DOHH2 (cell line): ENCODE results near the gene AGAP3.

Experiments
- H3F3A ChIP-seq: fragments of 200-600 bp; sonication (generic), shearing (Covaris generic); 2 replicates; pipeline ENCODE4 v1.6.0; 2016; ENCODE audit warnings: antibody characterized with exemption, mild to moderate bottlenecking; ENCODE audit not compliant: control insufficient read depth, insufficient read depth
- H3K27ac ChIP-seq: fragments of 200-600 bp; sonication (generic); 2 replicates; pipeline ENCODE4 v1.5.1; 2014; ENCODE audit warnings: low read depth, mild to moderate bottlenecking, low read length, moderate library complexity
- H3K27me3 ChIP-seq: fragments of 200-600 bp; sonication (generic); 2 replicates; pipeline ENCODE4 v1.6.1; 2014; ENCODE audit warnings: mild to moderate bottlenecking, low read length, mixed read lengths; ENCODE audit not compliant: control insufficient read depth
- H3K36me3 ChIP-seq: fragments of 200-600 bp; sonication (generic); 2 replicates; pipeline ENCODE4 v1.6.1; 2014; ENCODE audit warnings: mild to moderate bottlenecking, low read length, moderate library complexity, mixed read lengths; ENCODE audit not compliant: control insufficient read depth
- H3K4me1 ChIP-seq: fragments of 200-600 bp; sonication (generic); 2 replicates; pipeline ENCODE4 v1.6.1; 2014; ENCODE audit warnings: mild to moderate bottlenecking, low read length, mixed read lengths; ENCODE audit not compliant: control insufficient read depth
- H3K4me2 ChIP-seq: fragments of 200-600 bp; sonication (generic); 2 replicates; pipeline ENCODE4 v1.6.0; 2014; ENCODE audit warnings: mild to moderate bottlenecking, low read length, moderate library complexity
- H3K4me3 ChIP-seq: fragments of 200-600 bp; sonication (generic); 2 replicates; pipeline ENCODE4 v1.5.1; 2014; ENCODE audit warnings: mild to moderate bottlenecking, low read length, mixed read lengths
- H3K79me2 ChIP-seq: fragments of 200-600 bp; sonication (generic); 2 replicates; pipeline ENCODE4 v1.6.1; 2014; ENCODE audit warnings: mild to moderate bottlenecking, low read length, mixed read lengths; ENCODE audit not compliant: control insufficient read depth
- H3K9me2 ChIP-seq: fragments of 200-600 bp; sonication (generic); replicated peaks from 2 replicates; pipeline ENCODE4 v1.6.1; 2014; ENCODE audit warnings: mild to moderate bottlenecking, low read length, mixed read lengths; ENCODE audit not compliant: control insufficient read depth
- H3K9me3 ChIP-seq: fragments of 200-600 bp; sonication (generic); 2 replicates; pipeline ENCODE4 v1.6.1; 2014; ENCODE audit warnings: antibody characterized with exemption, low read length, mixed read lengths; ENCODE audit not compliant: control insufficient read depth, insufficient read depth
- H4K20me1 ChIP-seq: fragments of 200-600 bp; sonication (generic); 2 replicates; pipeline ENCODE4 v1.6.0; 2014; ENCODE audit warnings: low read depth, mild to moderate bottlenecking, antibody characterized with exemption, low read length, moderate library complexity; ENCODE audit not compliant: control insufficient read depth, insufficient read depth
- EZH2phosphoT487 ChIP-seq: fragments of 200-600 bp; sonication (generic); IDR thresholded peaks from 2 replicates; pipeline ENCODE4 v1.6.1; 2017; ENCODE audit warnings: borderline replicate concordance, mild to moderate bottlenecking, antibody characterized with exemption, low read length, moderate library complexity, mixed read lengths
- TF ChIP-seq, protein P1 (sequence below): fragments of 200-600 bp; sonication (generic); IDR thresholded peaks from one replicate; pipeline ENCODE4 v1.5.1; 2014; ENCODE audit warnings: antibody characterized with exemption, mild to moderate bottlenecking, low read depth, low read length; ENCODE audit not compliant: poor library complexity, severe bottlenecking

Gene AGAP3

DNA sequence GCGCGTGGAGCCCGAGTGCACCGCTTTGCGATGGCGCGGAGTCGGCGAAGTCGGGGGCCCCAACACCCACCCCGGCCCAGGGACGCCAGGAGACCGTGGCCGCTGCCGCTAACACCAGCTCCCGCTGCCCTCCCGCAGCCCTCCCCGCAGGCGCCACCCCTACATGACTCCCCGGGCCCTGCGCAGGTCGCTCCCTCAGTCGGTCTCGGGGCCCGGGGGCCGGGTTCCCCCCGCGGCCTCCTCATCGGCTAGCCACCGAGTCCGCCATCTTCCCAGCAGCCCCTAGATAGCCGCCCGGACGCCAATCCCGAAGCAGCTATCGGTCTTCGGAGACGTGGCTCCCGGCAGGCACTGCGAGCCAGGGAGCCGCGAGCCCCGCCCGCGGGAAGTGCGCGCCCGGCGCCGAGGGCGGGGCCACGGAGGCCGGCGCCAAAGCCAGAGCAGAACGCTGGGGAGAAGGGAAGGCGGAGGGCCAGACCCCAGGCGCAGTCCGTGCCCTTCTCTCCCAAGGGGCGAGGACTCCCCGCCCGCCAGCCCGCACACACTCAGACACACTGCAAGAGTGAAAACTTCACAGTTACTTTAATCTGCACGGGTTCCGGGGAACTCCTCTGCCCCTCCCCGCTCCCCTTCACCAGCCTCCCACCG lies 5.6 kb upstream of the AGAP3 start, which contains the start of gene FASTK:
Gene FASTK, minus strand, starts transcription at position 288 of the 648 bp plus-strand sequence. Its CDS starts 43 bp downstream, at position 245.
- Histone ChIP-seq H3K9me3 (no peaks in the 10 kb centered on the region), H3K79me2 (peaks cover 51% of the 10 kb centered on the region), H3K4me2 (peak within 1 kb of the TSS; percentile 85), H3K27ac (peak within 1 kb of the TSS; percentile 49), H3K9me2 (no peaks in the 10 kb centered on the region), H3K27me3 (peaks cover 13% of the 10 kb centered on the region), H3F3A (peaks cover 15% of the 10 kb centered on the region), H3K36me3 (peaks cover 60% of the 10 kb centered on the region), H3K4me3 (peak within 1 kb of the TSS; percentile 95), H3K4me1 (peaks cover 54% of the 10 kb centered on the region), H4K20me1 (0 out of 2 replicates have a peak, but pooled peaks cover 4% of the 10 kb centered on the region)
- no peak for TF ChIP-seq EZH2phosphoT487
- TF ChIP-seq, protein P1, sequence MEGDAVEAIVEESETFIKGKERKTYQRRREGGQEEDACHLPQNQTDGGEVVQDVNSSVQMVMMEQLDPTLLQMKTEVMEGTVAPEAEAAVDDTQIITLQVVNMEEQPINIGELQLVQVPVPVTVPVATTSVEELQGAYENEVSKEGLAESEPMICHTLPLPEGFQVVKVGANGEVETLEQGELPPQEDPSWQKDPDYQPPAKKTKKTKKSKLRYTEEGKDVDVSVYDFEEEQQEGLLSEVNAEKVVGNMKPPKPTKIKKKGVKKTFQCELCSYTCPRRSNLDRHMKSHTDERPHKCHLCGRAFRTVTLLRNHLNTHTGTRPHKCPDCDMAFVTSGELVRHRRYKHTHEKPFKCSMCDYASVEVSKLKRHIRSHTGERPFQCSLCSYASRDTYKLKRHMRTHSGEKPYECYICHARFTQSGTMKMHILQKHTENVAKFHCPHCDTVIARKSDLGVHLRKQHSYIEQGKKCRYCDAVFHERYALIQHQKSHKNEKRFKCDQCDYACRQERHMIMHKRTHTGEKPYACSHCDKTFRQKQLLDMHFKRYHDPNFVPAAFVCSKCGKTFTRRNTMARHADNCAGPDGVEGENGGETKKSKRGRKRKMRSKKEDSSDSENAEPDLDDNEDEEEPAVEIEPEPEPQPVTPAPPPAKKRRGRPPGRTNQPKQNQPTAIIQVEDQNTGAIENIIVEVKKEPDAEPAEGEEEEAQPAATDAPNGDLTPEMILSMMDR = no peak

DNA sequence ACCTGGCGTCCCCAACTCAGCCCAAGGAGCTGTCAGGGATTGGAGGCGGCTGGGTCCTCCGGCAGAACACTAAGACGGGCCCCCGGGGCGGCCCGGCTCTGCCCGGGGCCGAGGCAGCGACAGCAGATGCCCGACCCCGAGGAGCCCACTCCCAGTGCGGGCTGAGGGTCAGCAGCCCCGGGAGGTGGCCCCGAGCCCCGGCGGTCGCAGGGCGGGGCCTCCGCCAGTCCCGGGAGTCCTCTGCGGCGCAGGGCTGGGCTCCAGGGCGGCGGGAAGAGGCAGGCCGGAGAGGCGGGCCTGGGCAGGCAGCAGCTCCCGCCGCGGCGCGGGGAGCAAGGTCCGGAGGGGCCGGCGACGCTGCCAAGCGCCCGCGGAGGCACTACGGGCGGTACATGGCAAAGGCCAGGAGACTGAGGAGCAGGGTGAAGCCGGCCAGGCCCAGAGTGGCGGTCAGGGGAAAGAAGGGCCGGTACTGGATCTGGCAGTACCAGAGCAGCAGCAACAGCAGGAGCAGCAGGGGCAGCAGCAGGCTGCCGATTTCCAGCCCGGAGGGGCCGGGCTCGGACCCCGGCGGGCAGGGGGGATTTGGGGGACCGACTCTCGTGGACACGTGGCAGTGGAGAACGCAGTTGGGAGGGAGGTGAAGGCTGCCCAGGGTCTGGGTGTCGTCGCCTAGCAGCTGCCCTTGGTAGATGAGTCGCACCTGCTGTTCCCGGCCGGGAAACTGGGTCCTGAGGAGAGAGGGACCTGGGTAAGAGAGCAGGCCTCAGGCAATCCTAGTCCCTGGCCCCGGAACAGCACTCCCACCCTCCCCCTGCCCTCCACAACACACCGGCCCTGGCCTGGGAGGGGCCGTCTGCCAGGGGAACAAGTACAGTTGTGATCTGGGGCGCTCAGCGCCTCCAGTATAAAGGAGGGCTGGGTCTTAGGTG lies 4.8 kb upstream of the AGAP3 start:
- Histone ChIP-seq H3K79me2 (peaks cover 51% of the 10 kb centered on the region), H3F3A (peaks cover 15% of the 10 kb centered on the region), H3K36me3 (peaks cover 52% of the 10 kb centered on the region), H3K4me2 (peak overlapping the region; percentile 85), H3K9me3 (no peaks in the 10 kb centered on the region), H4K20me1 (0 out of 2 replicates have a peak, but pooled peaks cover 4% of the 10 kb centered on the region), H3K27me3 (peaks cover 17% of the 10 kb centered on the region), H3K27ac (peak overlapping the region; percentile 49), H3K9me2 (no peaks in the 10 kb centered on the region), H3K4me1 (peaks cover 59% of the 10 kb centered on the region), H3K4me3 (peak overlapping the region; percentile 95)
- TF ChIP-seq, protein P1 = no peak
- no peak for TF ChIP-seq EZH2phosphoT487

DNA sequence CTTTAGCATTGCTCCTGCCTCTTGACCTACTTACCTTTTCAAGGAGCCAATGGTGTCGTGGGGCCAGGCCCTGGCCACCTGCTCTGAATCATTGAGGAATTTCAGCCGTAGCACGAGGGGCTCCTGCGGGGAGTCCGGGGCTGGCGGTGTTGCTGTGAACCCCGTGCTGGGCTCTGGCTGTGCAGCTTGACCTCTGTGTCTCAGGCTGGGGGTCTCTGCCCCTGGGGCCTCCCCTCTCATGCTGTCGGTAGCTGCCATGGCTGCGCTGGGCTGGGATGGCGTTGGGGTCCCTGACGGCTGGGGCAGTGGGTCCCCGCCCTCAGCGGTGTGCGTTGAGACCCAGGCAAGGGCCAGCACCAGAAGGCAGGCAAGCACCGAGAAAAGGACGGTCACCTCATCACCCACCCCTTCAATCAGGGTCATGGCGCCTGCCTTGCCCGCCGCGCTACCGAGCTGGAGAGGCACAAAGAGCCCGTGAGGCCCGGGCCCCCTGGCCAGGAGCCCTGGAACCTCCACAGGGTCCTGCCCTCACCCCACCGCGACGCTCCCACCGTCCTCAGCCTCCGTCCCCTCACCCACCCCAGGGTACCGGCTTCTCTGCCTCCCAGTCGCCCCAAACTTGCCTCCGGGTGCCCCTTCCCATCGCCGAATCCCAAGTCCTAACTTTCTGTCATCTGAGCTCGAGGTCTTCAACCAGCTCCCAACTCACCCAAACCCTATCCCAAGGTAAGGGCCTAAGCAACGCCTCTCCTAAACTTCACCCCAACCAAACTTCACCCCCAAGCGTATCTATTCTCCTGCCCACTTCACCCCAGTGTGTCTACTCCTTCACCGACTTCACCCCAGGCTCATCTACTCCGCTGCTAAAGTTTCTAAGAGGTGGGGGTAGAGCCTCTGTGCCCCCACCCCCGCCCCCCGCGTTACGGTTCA lies 3.9 kb upstream of the AGAP3 start:
- Histone ChIP-seq H4K20me1 (peaks cover 7% of the 10 kb centered on the region; the same call in 1 of the 2 replicates), H3K36me3 (peaks cover 42% of the 10 kb centered on the region), H3K27me3 (peaks cover 24% of the 10 kb centered on the region), H3K4me2 (peak overlapping the region; percentile 85), H3K9me3 (no peaks in the 10 kb centered on the region), H3K4me1 (peaks cover 65% of the 10 kb centered on the region), H3K27ac (peak overlapping the region; percentile 59), H3F3A (peaks cover 15% of the 10 kb centered on the region), H3K9me2 (no peaks in the 10 kb centered on the region), H3K79me2 (peaks cover 51% of the 10 kb centered on the region), H3K4me3 (peak overlapping the region; percentile 95)
- TF ChIP-seq, protein P1 = no peak
- TF ChIP-seq EZH2phosphoT487 = no peak
